Spinal cord (tissue), 10 donors: ENCODE measurements around the gene ATP5ME. TPM values are rescaled to one million over a fixed set of nuclear protein-coding genes. Genes with fewer than 3 reads are reported as not detected.
A peak's percentile ranks its signal among the peaks of the same experiment; 100 is the strongest.

Experiments
- DNase-seq, 6 donors: peaks; one replicate each; pipeline versions ENCODE4 v3.0.0 to v3.0.0-alpha.2; 2013 to 2015; ENCODE audit warnings: low spot score in 6 of 6, low read depth in 4 of 6
- H3K27ac ChIP-seq: one replicate; pipeline ENCODE4 v1.5.1; 2013; ENCODE audit warnings: low read depth, low read length, control low read depth
- H3K27me3 ChIP-seq: one replicate; pipeline ENCODE4 v1.6.1; 2013; ENCODE audit warnings: low read length; ENCODE audit not compliant: control insufficient read depth, insufficient read depth
- H3K36me3 ChIP-seq: one replicate; pipeline ENCODE4 v1.6.1; 2013; ENCODE audit warnings: low read length; ENCODE audit not compliant: control insufficient read depth, insufficient read depth
- H3K4me1 ChIP-seq: one replicate; pipeline ENCODE4 v1.6.1; 2013; ENCODE audit warnings: low read length; ENCODE audit not compliant: control insufficient read depth, insufficient read depth
- H3K4me3 ChIP-seq: one replicate; pipeline ENCODE4 v1.5.1; 2013; ENCODE audit warnings: low read depth, low read length, control low read depth
- H3K9me3 ChIP-seq: one replicate; pipeline ENCODE4 v1.6.1; 2013; ENCODE audit warnings: low read length; ENCODE audit not compliant: control insufficient read depth, insufficient read depth
- WGBS: methylation state at CpG from one replicate; pipeline ENCODE4 v1.1.5; 2013; ENCODE audit warnings: missing lambda C conversion rate; ENCODE audit not compliant: insufficient coverage; 5-methylcytosine and 5-hydroxymethylcytosine counted together
- polyA plus RNA-seq, 2 donors: library from polyadenylated mRNA; unstranded; fragments of 120-200 nt; gene quantifications; one replicate each; pipeline ENCODE4 v1.2.1, GENCODE V29; 2013; ENCODE audit not compliant: insufficient read length in 2 of 2
- total RNA-seq, 2 donors: library from RNA; depleted of rRNA in 1 of 2; stranded (reverse); fragments of 120-200 nt in 1 of 2; fragments of >200 nt in 1 of 2; gene quantifications; one replicate each; pipeline versions ENCODE4 v1.2.3 to v1.2.4, GENCODE V29; 2013 to 2014
- donor health status: healthy.

The ATP5ME gene
- total and polyA plus RNA-seq, 4 donors: 191 to 726 (median 334) TPM

DNA sequence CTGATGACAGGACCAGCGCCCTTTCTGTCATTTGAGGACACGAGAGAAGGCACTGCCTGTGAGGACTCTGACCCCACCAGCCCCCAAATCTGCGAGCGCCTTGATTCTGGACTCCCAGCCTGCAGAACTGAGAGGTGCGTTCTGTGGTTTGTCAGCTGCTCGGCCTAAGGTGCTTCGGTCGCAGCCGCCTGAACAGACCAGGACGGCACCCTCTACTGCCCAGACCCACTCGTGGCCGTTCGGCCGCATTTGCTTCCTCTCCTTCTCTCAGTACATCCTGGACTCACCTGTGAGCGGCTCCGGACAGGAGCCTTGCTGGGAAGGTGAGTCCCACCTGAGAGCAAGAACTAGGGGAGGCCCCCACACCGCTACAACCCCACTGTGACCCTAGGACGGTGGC, 40.0 kb upstream of the ATP5ME start:
- Histone ChIP-seq H3K9me3 (no peaks in the 10 kb centered on the region), H3K36me3 (peaks cover 37% of the 10 kb centered on the region), H3K4me3 (no peak overlapping the region), H3K27me3 (no peaks in the 10 kb centered on the region), H3K4me1 (peaks cover 20% of the 10 kb centered on the region), H3K27ac (no peak overlapping the region)
- no peak for DNase-seq
- 93% methylated on average over 18 of the region's 18 CpGs for WGBS

DNA sequence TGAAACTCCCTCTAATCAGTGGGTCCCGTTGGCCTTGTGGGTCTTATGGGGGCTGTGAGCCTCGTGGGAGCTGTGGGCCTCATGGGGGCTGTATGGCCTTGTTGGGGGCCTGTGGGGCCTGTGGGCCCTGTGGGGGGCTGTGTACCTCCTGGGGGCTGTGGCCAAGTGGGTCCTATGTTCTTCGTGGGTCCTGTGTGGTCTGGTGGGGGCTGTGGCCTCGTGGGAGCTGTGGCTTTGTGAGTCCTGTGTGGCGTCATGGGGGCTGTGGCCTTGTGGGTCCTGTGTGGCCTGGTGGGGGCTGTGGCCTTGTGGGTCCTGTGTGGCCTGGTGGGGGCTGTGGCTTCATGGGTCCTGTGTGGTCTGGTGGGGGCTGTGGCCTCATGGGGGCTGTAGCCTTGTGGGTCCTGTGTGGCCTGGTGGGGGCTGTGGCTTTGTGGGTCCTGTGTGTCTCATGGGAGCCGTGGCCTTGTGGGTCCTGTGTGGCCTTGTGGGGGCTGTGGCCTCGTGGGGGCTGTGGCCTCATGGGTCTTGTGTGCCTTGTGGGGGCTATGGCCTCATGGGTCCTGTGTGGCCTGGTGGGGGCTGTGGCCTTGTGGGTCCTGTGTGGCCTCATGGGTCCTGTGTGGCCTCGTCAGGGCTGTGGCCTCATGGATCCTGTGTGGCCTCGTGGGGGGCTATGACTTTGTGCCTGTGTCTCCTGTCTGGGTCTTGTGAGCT, 39.0 kb upstream of the ATP5ME start:
- no peak overlapping the region for H3K4me3 ChIP-seq
- 98% methylated on average over 7 of the region's 9 CpGs for WGBS
- H3K9me3 ChIP-seq: no peaks in the 10 kb centered on the region
- H3K27me3 ChIP-seq: no peaks in the 10 kb centered on the region
- H3K4me1 ChIP-seq: peaks cover 29% of the 10 kb centered on the region
- H3K27ac ChIP-seq: no peak overlapping the region
- DNase-seq: no peak
- peaks cover 38% of the 10 kb centered on the region for H3K36me3 ChIP-seq

DNA sequence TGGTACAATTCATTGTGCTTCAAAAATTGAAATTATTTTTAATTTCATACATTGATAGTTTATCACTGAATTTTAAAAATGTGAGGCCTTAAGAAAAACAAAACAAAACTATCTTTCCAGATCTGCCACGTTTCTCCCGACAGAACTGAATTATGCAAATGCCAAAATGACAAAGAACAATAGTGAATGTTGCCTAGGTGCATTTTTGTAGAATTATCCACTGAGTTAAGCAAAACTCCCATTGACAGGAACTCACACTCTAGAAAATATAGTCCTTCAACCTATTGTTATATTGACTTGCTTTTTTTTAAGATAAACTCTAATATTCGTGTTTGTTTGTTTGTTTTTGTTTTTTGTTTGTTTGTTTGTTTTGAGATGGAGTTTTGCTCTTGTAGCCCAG, 38.0 kb upstream of the ATP5ME start:
- Histone ChIP-seq H3K4me1 (peaks cover 32% of the 10 kb centered on the region), H3K4me3 (no peak overlapping the region), H3K27ac (no peak overlapping the region), H3K36me3 (peaks cover 33% of the 10 kb centered on the region), H3K9me3 (no peaks in the 10 kb centered on the region), H3K27me3 (no peaks in the 10 kb centered on the region)
- DNase-seq: no peak
- no CpG with 5 or more reads among the region's 3 CpGs for WGBS

DNA sequence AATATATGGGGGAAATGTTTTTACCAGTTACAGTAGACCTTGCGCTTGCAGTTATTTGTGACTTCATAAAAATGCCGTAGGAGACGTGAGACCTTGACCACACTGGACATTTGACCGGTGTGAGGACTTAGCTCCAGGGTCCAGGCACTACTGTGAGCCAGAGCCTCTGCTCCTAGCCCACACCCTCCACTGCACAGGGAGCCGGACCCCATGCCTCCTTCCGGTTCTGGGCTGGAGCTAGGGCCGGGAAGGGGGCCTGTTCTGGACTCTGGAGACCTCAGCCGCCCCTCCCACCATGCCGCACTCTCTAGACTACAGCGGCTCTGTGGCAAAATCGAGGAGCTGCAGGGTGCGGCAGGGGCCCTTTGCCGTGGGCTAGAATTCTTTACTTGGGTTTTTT, 36.8 kb upstream of the ATP5ME start:
- Histone ChIP-seq H3K9me3 (no peaks in the 10 kb centered on the region), H3K4me3 (no peak overlapping the region), H3K27ac (no peak overlapping the region), H3K36me3 (peaks cover 37% of the 10 kb centered on the region), H3K27me3 (no peaks in the 10 kb centered on the region), H3K4me1 (peaks cover 42% of the 10 kb centered on the region)
- WGBS: 94% methylated on average over 5 of the region's 13 CpGs
- DNase-seq: no peak

DNA sequence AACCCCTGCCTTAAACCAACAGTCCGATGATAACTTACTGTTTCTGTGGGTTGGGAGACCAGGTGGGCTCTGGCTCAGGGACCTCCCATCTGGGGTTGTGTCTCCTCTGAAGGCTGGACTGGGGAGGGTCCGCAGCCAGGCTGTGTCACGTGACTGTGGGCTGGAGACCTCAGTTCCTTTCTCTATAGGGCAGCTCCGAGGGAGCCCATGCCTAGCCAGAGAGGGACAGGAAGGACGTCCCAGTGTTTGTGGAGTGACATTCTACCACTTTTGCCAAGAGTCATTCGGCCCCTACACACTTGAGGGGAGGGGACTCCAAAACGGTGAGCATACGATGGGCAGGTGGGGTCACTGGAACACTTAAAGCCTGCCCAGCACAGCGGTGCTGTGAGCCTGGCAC, 36.0 kb upstream of the ATP5ME start:
- no peak for DNase-seq
- Histone ChIP-seq H3K9me3 (no peaks in the 10 kb centered on the region), H3K27me3 (no peaks in the 10 kb centered on the region), H3K4me1 (peaks cover 45% of the 10 kb centered on the region), H3K4me3 (no peak overlapping the region), H3K36me3 (peaks cover 37% of the 10 kb centered on the region), H3K27ac (no peak overlapping the region)
- WGBS: 94% methylated on average over 5 of the region's 9 CpGs

DNA sequence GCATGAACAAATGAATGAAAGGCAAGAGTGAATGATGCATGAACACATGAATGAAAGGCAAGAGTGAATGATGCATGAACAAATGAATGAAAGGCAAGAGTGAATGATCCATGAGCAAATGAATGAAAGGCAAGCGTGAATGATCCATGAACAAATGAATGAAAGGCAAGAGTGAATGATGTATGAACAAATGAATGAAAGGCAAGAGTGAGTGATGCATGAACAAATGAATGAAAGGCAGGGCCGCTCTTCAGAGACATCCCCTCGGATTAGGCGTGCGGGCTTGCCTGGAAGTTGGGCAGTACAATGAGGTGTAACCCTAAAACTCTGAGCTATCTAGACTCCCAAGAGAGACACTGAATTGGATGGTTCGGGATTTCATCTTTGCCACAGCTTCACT, 35.3 kb upstream of the ATP5ME start:
- Histone ChIP-seq H3K9me3 (no peaks in the 10 kb centered on the region), H3K27me3 (no peaks in the 10 kb centered on the region), H3K4me3 (no peak overlapping the region), H3K27ac (no peak overlapping the region), H3K36me3 (peaks cover 33% of the 10 kb centered on the region), H3K4me1 (peaks cover 45% of the 10 kb centered on the region)
- 77% methylated on average over 3 of the region's 6 CpGs for WGBS
- no peak for DNase-seq

DNA sequence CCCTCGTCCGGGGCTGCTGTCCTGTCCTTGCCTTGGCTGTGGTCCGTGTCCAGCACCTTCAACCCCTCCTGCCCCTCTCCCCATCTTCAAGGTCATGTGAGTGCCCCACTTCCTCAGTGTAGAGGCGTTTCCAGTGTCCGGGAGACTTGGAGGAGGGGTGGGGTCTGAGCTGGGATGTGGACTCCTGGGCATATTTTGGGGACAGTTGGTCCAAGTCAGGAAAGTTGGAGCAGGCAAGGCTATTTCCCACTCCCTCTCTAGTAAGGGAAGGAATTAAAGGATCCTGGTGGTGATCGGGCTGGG, 34.5 kb upstream of the ATP5ME start:
- Histone ChIP-seq H3K27ac (no peak overlapping the region), H3K4me1 (peaks cover 45% of the 10 kb centered on the region), H3K9me3 (no peaks in the 10 kb centered on the region), H3K27me3 (no peaks in the 10 kb centered on the region), H3K36me3 (peaks cover 27% of the 10 kb centered on the region), H3K4me3 (no peak overlapping the region)
- DNase-seq: no peak
- no CpG with 5 or more reads among the region's 6 CpGs for WGBS

DNA sequence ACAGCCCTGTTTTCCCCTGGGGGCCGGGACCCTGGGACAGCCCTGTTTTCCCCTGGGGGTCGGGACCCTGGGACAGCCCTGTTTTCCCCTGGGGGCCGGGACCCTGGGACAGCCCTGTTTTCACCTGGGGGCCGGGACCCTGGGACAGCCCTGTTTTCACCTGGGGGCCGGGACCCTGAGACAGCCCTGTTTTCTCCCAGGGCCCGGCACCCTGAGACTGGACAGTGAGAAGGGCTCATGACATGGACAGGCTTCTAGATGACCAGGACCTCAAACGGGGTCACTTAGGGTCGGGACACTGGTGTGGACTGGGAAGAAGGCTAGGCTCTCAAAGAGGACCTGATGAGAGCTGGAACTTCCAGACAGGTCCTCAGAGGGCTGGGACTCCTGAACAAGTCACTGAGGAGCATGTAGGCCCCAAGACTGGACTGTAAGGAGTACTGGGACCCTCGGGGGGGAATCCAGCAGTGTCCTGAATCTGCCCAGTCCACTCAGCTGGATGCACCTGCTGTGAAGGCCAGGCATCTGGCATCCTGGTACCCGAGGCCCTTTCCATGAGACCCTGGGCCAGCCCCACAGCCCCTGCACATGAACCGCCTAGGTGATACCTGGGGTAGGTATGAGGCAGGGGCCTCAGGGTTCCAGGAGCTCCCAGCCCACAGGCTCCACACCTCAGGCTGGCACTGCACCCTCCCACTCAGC, 34.0 kb upstream of the ATP5ME start:
- Histone ChIP-seq H3K9me3 (no peaks in the 10 kb centered on the region), H3K27ac (no peak overlapping the region), H3K36me3 (peaks cover 23% of the 10 kb centered on the region), H3K4me3 (no peak overlapping the region), H3K4me1 (peaks cover 44% of the 10 kb centered on the region), H3K27me3 (no peaks in the 10 kb centered on the region)
- 94% methylated on average over 9 of the region's 11 CpGs for WGBS
- DNase-seq: no peak

DNA sequence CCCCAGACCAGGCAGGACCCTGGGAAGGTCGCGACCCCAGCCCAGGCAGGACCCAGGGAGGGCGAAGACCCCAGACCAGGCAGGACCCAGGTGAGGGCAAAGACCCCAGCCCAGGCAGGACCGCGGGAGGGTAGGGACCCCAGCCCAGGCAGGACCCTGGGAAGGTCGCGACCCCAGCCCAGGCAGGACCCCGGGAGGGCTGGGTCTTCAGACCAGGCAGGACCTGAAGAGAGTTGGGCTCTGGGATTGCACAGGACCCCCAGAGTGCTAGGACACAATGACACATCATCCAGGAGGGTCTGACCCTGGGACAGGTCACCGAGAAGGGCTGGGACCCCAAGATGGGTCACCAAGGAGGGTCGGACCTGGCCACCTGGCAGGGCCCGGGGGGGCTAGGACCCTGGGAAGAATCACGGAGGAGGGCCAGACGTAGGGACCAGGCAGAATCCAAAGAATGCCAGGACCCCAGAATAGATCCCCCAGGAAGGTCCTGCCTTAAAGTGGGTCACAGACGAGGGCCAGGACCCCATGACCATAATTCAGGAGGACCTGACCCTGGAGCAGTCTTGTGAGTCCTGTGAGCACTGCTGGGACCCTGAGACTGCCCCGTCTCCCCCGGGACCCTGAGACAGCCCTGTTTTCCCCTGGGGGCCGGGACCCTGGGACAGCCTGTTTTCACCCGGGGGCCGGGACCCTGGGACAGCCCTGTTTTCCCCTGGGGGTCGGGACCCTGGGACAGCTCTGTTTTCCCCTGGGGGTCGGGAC, 32.9 kb upstream of the ATP5ME start:
- H3K4me3 ChIP-seq: peak overlapping the region; percentile 78
- H3K27ac ChIP-seq: no peak overlapping the region
- WGBS: 76% methylated on average over 20 of the region's 21 CpGs
- H3K9me3 ChIP-seq: no peaks in the 10 kb centered on the region
- DNase-seq: no peak
- H3K27me3 ChIP-seq: no peaks in the 10 kb centered on the region
- peaks cover 41% of the 10 kb centered on the region for H3K4me1 ChIP-seq
- H3K36me3 ChIP-seq: peaks cover 16% of the 10 kb centered on the region
